Prostate gland (tissue), 1 donor: ENCODE measurements around the gene KLHL3.

ENCODE experiments used
- POLR2A ChIP-seq: fragments of 450-650 bp; IDR thresholded peaks from one replicate; pipeline ENCODE4 v1.6.1; 2016; ENCODE audit warnings: antibody characterized with exemption, mild to moderate bottlenecking
- POLR2AphosphoS5 ChIP-seq: sonication (generic); formaldehyde crosslinking; IDR thresholded peaks from one replicate; pipeline ENCODE4 v1.6.1; 2017; ENCODE audit warnings: antibody characterized with exemption

DNA sequence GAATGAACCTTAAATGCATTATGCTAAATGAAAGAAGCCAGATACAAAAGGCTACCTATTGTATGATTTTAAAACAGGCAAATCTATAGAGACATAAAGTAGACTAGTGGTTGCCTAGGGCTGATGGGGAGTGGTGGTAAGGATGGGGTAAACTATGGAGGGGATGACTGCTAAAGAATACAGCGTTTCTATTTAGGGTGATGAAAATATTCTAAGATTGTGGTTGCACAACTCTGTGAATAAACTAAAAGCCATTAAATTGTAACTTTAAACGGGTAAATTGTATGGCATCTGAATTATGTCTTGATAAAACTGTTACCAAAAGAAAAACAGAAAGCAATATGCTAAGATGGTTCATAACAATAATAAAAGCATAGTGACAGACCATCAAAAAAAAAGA, 21.4 kb downstream of the KLHL3 start:
- TF ChIP-seq POLR2A: no peak
- TF ChIP-seq POLR2AphosphoS5: no peak
